BLaER1 (cell line): Measurements from ENCODE around the gene HCAR3.
"Not testable (repeated sequence)": the region's sequence is repeated elsewhere in the genome, so short reads cannot be mapped to it uniquely, and the experiment has no call there.

ENCODE experiments used
- H3K27ac ChIP-seq: shearing (Covaris generic); formaldehyde crosslinking; 2 replicates; pipeline ENCODE4 v1.8.1; 2022
- H3K27me3 ChIP-seq: shearing (Covaris generic); formaldehyde crosslinking; 2 replicates; pipeline ENCODE4 v1.8.1; 2022
- H3K36me3 ChIP-seq: shearing (Covaris generic); formaldehyde crosslinking; 2 replicates; pipeline ENCODE4 v1.8.1; 2022
- H3K4me1 ChIP-seq: shearing (Covaris generic); formaldehyde crosslinking; 2 replicates; pipeline ENCODE4 v1.8.1; 2022
- H3K4me2 ChIP-seq: shearing (Covaris generic); formaldehyde crosslinking; 2 replicates; pipeline ENCODE4 v1.8.1; 2022
- H3K4me3 ChIP-seq: shearing (Covaris generic); formaldehyde crosslinking; 2 replicates; pipeline ENCODE4 v1.8.1; 2022
- H3K9ac ChIP-seq: shearing (Covaris generic); formaldehyde crosslinking; 2 replicates; pipeline ENCODE4 v1.8.1; 2022
- H3K9me3 ChIP-seq: shearing (Covaris generic); formaldehyde crosslinking; 2 replicates; pipeline ENCODE4 v1.8.1; 2022
- H4K20me1 ChIP-seq: shearing (Covaris generic); formaldehyde crosslinking; 2 replicates; pipeline ENCODE4 v1.8.1; 2022
- Cebpa-rat ChIP-seq: shearing (Covaris generic); IDR thresholded peaks from 2 replicates; pipeline ENCODE4 v1.8.1; 2022

HCAR3 gene

DNA sequence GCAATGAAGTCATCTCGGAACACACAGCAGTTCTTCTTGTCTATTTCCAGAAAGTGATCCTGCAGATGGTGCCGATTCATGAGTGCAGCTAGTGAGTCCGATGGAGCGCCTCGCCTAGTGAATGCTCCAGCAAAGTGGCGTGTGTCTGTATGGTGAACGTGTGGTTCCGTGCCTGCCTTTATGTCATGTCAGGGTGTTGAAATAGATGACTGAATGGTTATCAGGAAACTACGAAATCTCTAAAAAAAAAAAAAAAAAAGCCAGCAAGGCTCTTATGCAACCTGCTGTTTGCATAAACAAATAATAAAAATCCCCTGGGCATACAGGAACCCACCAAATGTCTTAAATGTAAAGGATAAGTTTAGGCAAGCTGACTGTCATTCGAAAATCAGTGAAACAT is at the start of gene HCAR3:
Gene HCAR3, minus strand, starts transcription at position 154 of the 400 bp plus-strand sequence. Its CDS starts 74 bp downstream, at position 80.
- H3K9me3 ChIP-seq, H3K4me2 ChIP-seq, H3K4me3 ChIP-seq, H3K9ac ChIP-seq, H3K27ac ChIP-seq, H3K27me3 ChIP-seq, H4K20me1 ChIP-seq, H3K36me3 ChIP-seq, H3K4me1 ChIP-seq: not testable (repeated sequence)

GRCh38 chr12:122757568-122757967 is 41.0 kb upstream of the HCAR3 start:
- Histone ChIP-seq H3K9me3 (no peaks in the 10 kb centered on the region), H4K20me1 (peaks cover 72% of the 10 kb centered on the region), H3K27me3 (no peaks in the 10 kb centered on the region), H3K4me3 (no peak overlapping the region), H3K4me1 (peaks cover 14% of the 10 kb centered on the region), H3K9ac (no peak overlapping the region), H3K36me3 (peaks cover 85% of the 10 kb centered on the region), H3K4me2 (no peak overlapping the region), H3K27ac (no peak overlapping the region)
- no peak for TF ChIP-seq Cebpa-rat

DNA sequence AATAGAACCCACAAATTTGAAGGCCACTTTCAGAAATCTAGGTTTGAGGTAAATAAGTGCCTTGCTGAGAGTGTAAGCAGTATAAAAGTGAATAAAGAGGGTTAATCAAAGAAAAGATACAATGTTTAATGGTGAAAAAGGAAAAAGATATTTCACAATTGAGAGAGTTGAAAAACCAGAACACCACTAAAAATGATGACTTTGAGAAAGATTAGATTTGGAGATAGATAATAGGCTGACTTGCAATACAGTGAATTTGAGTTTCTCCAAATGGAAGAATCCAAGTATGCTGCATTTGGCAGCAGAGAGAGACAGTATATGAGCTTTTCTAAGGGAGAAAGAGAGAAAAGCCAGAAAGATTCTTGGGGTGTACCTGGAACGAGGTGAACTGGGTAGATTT is 38.2 kb upstream of the HCAR3 start:
- no peak overlapping the region for H3K4me2 ChIP-seq
- H3K9ac ChIP-seq: no peak overlapping the region
- peaks cover 59% of the 10 kb centered on the region for H3K36me3 ChIP-seq

GRCh38 chr12:122753319-122753650 is 36.7 kb upstream of the HCAR3 start:
- H3K9me3 ChIP-seq: no peaks in the 10 kb centered on the region
- peak overlapping the region; percentile 82 for H3K4me2 ChIP-seq
- H3K27me3 ChIP-seq: no peaks in the 10 kb centered on the region
- peaks cover 18% of the 10 kb centered on the region for H3K4me1 ChIP-seq
- peak overlapping the region; percentile 99 for H3K9ac ChIP-seq
- H4K20me1 ChIP-seq: peaks cover 30% of the 10 kb centered on the region; the same call in 1 of the 2 replicates
- H3K4me3 ChIP-seq: peak overlapping the region; percentile 93
- peaks cover 44% of the 10 kb centered on the region for H3K36me3 ChIP-seq
- TF ChIP-seq Cebpa-rat: no peak
- peak overlapping the region; percentile 97 for H3K27ac ChIP-seq

More for the DNA sequence above, 38.2 kb upstream of the HCAR3 start:
- no peaks in the 10 kb centered on the region for H3K27me3 ChIP-seq
- TF ChIP-seq Cebpa-rat: no peak
- peaks cover 18% of the 10 kb centered on the region for H3K4me1 ChIP-seq
- H3K27ac ChIP-seq: no peak overlapping the region
- peaks cover 45% of the 10 kb centered on the region for H4K20me1 ChIP-seq
- no peak overlapping the region for H3K4me3 ChIP-seq
- H3K9me3 ChIP-seq: no peaks in the 10 kb centered on the region

DNA sequence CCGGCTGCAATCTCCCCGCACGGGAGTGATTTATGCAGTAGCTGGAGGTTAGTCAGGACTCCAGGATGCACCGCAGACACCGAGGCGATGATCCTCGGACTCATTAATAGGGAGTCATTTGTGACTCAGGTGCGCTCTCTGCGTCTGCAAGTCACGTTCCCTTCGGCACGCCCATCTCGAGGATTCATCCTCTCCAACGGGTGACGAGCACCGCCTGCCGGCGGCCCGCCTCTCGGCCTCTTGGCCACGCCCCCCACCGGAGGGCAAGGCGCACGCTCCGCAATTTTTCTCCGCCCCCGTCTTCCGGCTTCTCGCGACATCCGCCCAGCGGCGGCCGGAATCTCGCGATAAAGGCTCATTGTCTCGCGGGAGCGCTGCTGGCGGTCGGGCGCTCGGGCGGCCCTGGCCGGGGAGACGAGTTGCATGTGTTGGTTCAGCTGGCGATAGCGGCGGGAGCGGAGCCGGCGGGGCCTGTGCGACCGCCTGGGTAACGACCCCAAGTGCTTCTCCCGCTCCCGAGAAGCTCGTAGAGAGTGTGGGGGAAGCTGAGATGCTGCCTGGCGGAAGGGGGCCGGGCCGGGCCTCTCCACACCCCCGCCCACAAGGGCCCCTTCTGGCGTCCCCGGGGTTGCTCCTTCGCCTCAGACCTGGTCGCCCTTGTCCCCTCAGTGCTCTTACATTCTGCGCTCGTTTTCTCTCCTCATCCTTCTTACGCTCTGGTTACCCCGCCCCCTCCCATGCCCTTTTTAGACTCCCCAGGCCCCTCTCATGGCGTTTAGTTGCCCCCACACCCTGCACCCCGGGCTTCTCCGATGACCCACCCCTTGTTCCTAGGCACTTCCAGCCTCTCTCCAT is 36.1 kb upstream of the HCAR3 start, which contains the start of gene DENR:
Gene DENR, plus strand, starts transcription at position 361 of the 855 bp plus-strand sequence. CDS start 878 bp downstream, outside the sequence.
- peaks cover 18% of the 10 kb centered on the region for H3K4me1 ChIP-seq
- peaks cover 38% of the 10 kb centered on the region for H3K36me3 ChIP-seq
- peak within 1 kb of the TSS; percentile 82 for H3K4me2 ChIP-seq
- no peaks in the 10 kb centered on the region for H3K27me3 ChIP-seq
- TF ChIP-seq Cebpa-rat: no peak
- peaks cover 24% of the 10 kb centered on the region; the same call in 1 of the 2 replicates for H4K20me1 ChIP-seq
- H3K4me3 ChIP-seq: peak within 1 kb of the TSS; percentile 93
- H3K9me3 ChIP-seq: no peaks in the 10 kb centered on the region
- peak within 1 kb of the TSS; percentile 99 for H3K9ac ChIP-seq
- H3K27ac ChIP-seq: peak within 1 kb of the TSS; percentile 97

GRCh38 chr12:122750781-122751515 is 34.3 kb upstream of the HCAR3 start:
- H3K4me3 ChIP-seq, H4K20me1 ChIP-seq, H3K4me2 ChIP-seq, H3K27ac ChIP-seq, H3K9me3 ChIP-seq, H3K9ac ChIP-seq, H3K27me3 ChIP-seq: not testable (repeated sequence)
- H3K4me1 ChIP-seq: peaks cover 18% of the 10 kb centered on the region
- H3K36me3 ChIP-seq: peaks cover 21% of the 10 kb centered on the region

DNA sequence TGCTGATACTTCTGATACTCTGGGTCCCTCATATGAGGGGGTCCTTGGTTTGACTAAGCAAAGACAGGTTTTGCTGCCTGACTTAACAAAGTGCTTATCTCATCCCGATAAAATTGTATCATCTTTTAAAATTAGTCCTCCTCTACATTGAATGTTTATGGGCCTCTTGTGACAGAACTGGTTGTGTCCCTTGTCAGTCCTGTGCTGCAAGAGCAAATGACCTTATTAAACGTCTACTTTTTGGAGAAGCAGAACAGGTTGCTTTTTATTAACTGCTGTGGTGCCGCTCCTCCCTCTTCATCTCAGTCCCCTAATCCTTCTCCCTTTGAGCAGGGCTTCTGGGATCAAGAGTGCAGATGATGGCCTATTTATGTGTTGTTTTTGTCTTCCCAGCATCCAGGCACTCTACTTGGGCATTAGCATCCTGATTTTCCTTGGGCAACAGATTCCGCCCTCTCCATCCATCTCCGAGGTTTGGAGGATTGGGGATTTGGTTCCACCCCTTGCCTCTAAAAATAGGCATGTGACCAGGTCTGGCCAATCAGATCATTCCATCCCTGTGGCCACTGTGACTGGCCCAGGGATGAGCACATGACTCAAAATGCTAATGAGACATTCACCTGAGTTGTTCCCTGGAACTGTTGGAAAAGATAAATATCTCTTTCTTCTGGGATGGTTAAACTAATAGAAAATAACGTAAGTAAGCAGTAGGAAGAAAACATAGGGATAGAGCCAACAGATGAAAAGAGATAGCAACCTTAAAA is 33.1 kb upstream of the HCAR3 start:
- no peak overlapping the region for H3K4me2 ChIP-seq
- H3K9ac ChIP-seq: no peak overlapping the region

DNA sequence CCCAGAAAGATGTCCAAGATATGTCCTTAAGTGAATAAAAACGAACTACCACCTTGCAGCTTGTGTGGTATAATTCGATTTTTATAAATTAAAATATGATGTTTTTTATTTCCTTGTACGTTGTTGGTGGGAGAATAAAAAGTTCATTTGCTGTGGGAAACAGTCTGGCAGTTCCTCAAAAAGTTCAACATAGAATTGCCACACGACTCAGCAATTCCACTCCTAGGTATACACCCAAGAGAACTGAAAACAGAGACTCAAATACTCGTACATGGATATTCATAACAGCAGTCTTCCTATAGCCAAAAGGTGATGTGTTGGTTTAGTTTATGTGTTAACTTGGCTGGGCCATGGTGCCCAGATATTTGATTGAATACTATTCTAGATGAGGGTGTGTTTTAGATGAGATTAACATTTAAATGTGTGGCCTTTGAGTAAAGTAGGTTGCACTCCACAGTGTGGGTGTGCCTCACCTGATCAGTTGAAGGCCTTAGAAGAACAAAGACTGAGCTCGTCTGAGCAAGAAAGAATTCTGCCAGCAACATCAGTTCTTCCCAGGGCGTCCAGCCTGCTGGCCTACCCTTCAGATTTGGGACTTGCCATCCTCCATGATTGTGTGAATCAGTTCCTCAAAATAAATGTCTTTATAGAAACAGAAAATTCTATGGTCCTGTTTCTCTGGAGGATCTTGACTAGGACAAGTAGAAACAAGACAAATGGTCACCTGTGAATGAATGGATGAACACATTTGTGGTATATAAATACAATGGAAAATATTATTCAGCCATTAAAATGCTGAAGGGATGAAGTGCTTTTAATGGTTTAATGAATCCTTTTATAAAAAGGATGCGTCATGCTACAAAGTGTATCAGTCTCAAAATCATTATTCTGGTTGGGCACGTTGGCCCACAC is 30.9 kb upstream of the HCAR3 start:
- Histone ChIP-seq H3K4me3 (no peak overlapping the region), H3K27me3 (no peaks in the 10 kb centered on the region), H3K27ac (no peak overlapping the region), H3K4me1 (peaks cover 12% of the 10 kb centered on the region; the same call in 1 of the 2 replicates), H3K4me2 (no peak overlapping the region), H3K9me3 (no peaks in the 10 kb centered on the region), H3K36me3 (no peaks in the 10 kb centered on the region), H4K20me1 (no peaks in the 10 kb centered on the region), H3K9ac (no peak overlapping the region)
- no peak for TF ChIP-seq Cebpa-rat

More for the DNA sequence above, 33.1 kb upstream of the HCAR3 start:
- H3K9me3 ChIP-seq: no peaks in the 10 kb centered on the region
- no peaks in the 10 kb centered on the region for H3K27me3 ChIP-seq
- H4K20me1 ChIP-seq: 0 out of 2 replicates have a peak, but pooled peaks cover 4% of the 10 kb centered on the region
- no peak overlapping the region for H3K27ac ChIP-seq
- peaks cover 9% of the 10 kb centered on the region for H3K36me3 ChIP-seq
- H3K4me3 ChIP-seq: no peak overlapping the region
- H3K4me1 ChIP-seq: peaks cover 18% of the 10 kb centered on the region
- no peak for TF ChIP-seq Cebpa-rat
